Measurements from ENCODE around the gene KATNA1. TPM values are rescaled to one million over a fixed set of nuclear protein-coding genes. Genes with fewer than 3 reads are reported as not detected.

Gene KATNA1
- polyA plus RNA-seq, 1 of the 3 experiments (the other 2 are of a cell fraction) = 13.2 TPM

DNA sequence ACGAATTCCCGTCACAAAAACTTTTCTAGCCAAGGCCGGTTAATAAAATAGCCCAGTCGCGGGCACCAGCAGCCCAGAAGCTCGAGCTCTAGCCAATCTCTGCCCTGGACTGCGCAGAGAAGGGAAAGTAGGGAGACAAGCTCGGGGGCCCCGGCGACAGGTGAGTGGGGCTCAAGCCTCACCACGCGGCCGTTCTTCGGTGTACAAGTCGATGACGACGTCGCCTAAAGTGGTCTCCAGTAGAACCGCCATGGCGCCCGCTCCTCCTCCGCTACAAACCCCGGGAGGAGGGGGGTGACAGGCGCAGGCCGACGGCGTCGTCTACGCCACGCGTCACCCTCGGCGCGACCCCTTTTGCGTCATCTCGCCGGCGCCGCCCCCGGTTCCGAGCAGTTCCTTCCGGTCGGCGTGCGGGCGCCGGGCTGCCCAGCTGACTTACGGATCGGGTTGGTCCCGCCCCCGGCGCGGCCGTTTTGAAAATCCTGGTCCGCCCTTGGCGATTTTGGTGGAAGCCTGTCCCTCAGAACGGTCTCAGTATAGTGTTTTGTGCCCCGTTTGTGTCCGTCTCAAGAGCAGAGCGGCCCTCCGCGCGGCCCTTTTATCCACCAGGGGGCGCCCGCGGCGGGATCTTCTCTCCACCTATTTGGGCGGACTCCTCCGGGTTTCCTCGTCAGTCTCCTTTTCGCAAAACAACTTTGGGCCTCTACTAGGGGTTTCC is 102.6 kb downstream of the KATNA1 start, which contains the start of gene PPIL4 (continued):
- TF ChIP-seq, protein P1, sequence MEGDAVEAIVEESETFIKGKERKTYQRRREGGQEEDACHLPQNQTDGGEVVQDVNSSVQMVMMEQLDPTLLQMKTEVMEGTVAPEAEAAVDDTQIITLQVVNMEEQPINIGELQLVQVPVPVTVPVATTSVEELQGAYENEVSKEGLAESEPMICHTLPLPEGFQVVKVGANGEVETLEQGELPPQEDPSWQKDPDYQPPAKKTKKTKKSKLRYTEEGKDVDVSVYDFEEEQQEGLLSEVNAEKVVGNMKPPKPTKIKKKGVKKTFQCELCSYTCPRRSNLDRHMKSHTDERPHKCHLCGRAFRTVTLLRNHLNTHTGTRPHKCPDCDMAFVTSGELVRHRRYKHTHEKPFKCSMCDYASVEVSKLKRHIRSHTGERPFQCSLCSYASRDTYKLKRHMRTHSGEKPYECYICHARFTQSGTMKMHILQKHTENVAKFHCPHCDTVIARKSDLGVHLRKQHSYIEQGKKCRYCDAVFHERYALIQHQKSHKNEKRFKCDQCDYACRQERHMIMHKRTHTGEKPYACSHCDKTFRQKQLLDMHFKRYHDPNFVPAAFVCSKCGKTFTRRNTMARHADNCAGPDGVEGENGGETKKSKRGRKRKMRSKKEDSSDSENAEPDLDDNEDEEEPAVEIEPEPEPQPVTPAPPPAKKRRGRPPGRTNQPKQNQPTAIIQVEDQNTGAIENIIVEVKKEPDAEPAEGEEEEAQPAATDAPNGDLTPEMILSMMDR (IDR thresholded peaks at IDR 0.05) = peak; percentile 94
- TF ChIP-seq FOXJ3 (CRISPR knock-in tag; IDR thresholded peaks at IDR 0.05) (0 out of 2 replicates have a peak, but pooled peaks have one; percentile 51), MXI1 (IDR thresholded peaks at IDR 0.05; ENCODE audit: low read depth, low read length) (peak; percentile 84), CHD2 (IDR thresholded peaks at IDR 0.05; ENCODE audit: low read length, partially characterized antibody) (peak; percentile 79), MEF2A (IDR thresholded peaks at IDR 0.05; ENCODE audit: borderline replicate concordance, low read depth) (no peak), RXRA (IDR thresholded peaks at IDR 0.05; ENCODE audit: borderline replicate concordance, low read depth) (no peak), ELF1 (IDR thresholded peaks at IDR 0.05) (peak; percentile 82), SMC3 (IDR thresholded peaks at IDR 0.05; ENCODE audit: low read depth, low read length) (no peak; the same call in 1 of the 2 replicates), SIN3A (IDR thresholded peaks at IDR 0.05; ENCODE audit: borderline replicate concordance, low read depth, low read length) (peak; percentile 97), RCOR1 (IDR thresholded peaks at IDR 0.05; ENCODE audit: low read length) (0 out of 2 replicates have a peak, but pooled peaks have one; percentile 38), EP300 (IDR thresholded peaks at IDR 0.05; ENCODE audit: borderline replicate concordance in 1 of 2, low read depth in 1 of 2, low read length in 1 of 2) (no peak; a peak in 1 of 4 replicates), GATA2 (CRISPR knock-in tag; IDR thresholded peaks at IDR 0.05) (no peak), FOXM1 (IDR thresholded peaks at IDR 0.05; ENCODE audit: low read depth) (no peak), NFIC (IDR thresholded peaks at IDR 0.05; ENCODE audit: borderline replicate concordance) (no peak), POLR2AphosphoS5 (IDR thresholded peaks at IDR 0.05; ENCODE audit: low read depth, low read length) (peak; percentile 67; the same call in 1 of the 2 replicates), TCF12 (IDR thresholded peaks at IDR 0.05) (no peak)
- TF ChIP-seq, protein P2, sequence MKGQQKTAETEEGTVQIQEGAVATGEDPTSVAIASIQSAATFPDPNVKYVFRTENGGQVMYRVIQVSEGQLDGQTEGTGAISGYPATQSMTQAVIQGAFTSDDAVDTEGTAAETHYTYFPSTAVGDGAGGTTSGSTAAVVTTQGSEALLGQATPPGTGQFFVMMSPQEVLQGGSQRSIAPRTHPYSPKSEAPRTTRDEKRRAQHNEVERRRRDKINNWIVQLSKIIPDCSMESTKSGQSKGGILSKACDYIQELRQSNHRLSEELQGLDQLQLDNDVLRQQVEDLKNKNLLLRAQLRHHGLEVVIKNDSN (IDR thresholded peaks at IDR 0.05; ENCODE audit: borderline replicate concordance, low read depth) = peak; percentile 77
- TF ChIP-seq, protein P3, sequence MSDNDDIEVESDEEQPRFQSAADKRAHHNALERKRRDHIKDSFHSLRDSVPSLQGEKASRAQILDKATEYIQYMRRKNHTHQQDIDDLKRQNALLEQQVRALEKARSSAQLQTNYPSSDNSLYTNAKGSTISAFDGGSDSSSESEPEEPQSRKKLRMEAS (IDR thresholded peaks at IDR 0.05; ENCODE audit: low read depth) = peak; percentile 54
- TF ChIP-seq, protein P4, sequence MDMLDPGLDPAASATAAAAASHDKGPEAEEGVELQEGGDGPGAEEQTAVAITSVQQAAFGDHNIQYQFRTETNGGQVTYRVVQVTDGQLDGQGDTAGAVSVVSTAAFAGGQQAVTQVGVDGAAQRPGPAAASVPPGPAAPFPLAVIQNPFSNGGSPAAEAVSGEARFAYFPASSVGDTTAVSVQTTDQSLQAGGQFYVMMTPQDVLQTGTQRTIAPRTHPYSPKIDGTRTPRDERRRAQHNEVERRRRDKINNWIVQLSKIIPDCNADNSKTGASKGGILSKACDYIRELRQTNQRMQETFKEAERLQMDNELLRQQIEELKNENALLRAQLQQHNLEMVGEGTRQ (IDR thresholded peaks at IDR 0.05; ENCODE audit: borderline replicate concordance, low read depth, low read length) = peak; percentile 41; the same call in 1 of the 2 replicates
